ENCODE data around the gene DDR1. TPM values are rescaled to one million over a fixed set of nuclear protein-coding genes. Genes with fewer than 3 reads are reported as not detected.

Gene DDR1
- total RNA-seq, 1 experiment from 2014 or later = 230 TPM

- TF ChIP-seq, protein P1, sequence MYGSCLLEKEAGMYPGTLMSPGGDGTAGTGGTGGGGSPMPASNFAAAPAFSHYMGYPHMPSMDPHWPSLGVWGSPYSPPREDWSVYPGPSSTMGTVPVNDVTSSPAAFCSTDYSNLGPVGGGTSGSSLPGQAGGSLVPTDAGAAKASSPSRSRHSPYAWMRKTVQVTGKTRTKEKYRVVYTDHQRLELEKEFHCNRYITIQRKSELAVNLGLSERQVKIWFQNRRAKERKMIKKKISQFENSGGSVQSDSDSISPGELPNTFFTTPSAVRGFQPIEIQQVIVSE (CRISPR knock-in tag; IDR thresholded peaks at IDR 0.05; ENCODE audit: borderline replicate concordance) = no peak
- TF ChIP-seq ZNF232 (CRISPR knock-in tag; IDR thresholded peaks at IDR 0.05) (no peak), AR (CRISPR knock-in tag; IDR thresholded peaks at IDR 0.05) (no peak), ZNF425 (CRISPR knock-in tag; conservative IDR thresholded peaks at IDR 0.05) (no peak), FOXJ3 (CRISPR knock-in tag; IDR thresholded peaks at IDR 0.05; ENCODE audit: borderline replicate concordance) (no peak), E2F1 (CRISPR knock-in tag; IDR thresholded peaks at IDR 0.05) (0 out of 2 replicates have a peak, but pooled peaks have one; percentile 64), NFE2L1 (CRISPR knock-in tag; IDR thresholded peaks at IDR 0.05) (no peak; the same call in 1 of the 2 replicates), ETV6 (CRISPR knock-in tag; IDR thresholded peaks at IDR 0.05) (peak; percentile 89; the same call in 1 of the 2 replicates), ZNF317 (CRISPR knock-in tag; IDR thresholded peaks at IDR 0.05; ENCODE audit: borderline replicate concordance, low read depth) (peak; percentile 31; the same call in 1 of the 2 replicates), CTCF (IDR thresholded peaks at IDR 0.05) (no peak), NFYB (CRISPR knock-in tag; conservative IDR thresholded peaks at IDR 0.05; ENCODE audit: low read depth) (no peak), USF2 (CRISPR knock-in tag; IDR thresholded peaks at IDR 0.05) (no peak), STAT6 (CRISPR knock-in tag; conservative IDR thresholded peaks at IDR 0.05; ENCODE audit: low read depth) (no peak), RELA (CRISPR knock-in tag; IDR thresholded peaks at IDR 0.05; ENCODE audit: borderline replicate concordance) (no peak), TP53 (CRISPR knock-in tag; IDR thresholded peaks at IDR 0.05) (no peak), EMX1 (CRISPR knock-in tag; IDR thresholded peaks at IDR 0.05) (no peak)
- TF ChIP-seq, protein P2, sequence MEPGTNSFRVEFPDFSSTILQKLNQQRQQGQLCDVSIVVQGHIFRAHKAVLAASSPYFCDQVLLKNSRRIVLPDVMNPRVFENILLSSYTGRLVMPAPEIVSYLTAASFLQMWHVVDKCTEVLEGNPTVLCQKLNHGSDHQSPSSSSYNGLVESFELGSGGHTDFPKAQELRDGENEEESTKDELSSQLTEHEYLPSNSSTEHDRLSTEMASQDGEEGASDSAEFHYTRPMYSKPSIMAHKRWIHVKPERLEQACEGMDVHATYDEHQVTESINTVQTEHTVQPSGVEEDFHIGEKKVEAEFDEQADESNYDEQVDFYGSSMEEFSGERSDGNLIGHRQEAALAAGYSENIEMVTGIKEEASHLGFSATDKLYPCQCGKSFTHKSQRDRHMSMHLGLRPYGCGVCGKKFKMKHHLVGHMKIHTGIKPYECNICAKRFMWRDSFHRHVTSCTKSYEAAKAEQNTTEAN (CRISPR knock-in tag; IDR thresholded peaks at IDR 0.05) = peak; percentile 41; the same call in 1 of the 2 replicates
- TF ChIP-seq, protein P3, sequence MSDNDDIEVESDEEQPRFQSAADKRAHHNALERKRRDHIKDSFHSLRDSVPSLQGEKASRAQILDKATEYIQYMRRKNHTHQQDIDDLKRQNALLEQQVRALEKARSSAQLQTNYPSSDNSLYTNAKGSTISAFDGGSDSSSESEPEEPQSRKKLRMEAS (CRISPR knock-in tag; IDR thresholded peaks at IDR 0.05) = peak; percentile 75; the same call in 1 of the 2 replicates
- TF ChIP-seq, protein P4, sequence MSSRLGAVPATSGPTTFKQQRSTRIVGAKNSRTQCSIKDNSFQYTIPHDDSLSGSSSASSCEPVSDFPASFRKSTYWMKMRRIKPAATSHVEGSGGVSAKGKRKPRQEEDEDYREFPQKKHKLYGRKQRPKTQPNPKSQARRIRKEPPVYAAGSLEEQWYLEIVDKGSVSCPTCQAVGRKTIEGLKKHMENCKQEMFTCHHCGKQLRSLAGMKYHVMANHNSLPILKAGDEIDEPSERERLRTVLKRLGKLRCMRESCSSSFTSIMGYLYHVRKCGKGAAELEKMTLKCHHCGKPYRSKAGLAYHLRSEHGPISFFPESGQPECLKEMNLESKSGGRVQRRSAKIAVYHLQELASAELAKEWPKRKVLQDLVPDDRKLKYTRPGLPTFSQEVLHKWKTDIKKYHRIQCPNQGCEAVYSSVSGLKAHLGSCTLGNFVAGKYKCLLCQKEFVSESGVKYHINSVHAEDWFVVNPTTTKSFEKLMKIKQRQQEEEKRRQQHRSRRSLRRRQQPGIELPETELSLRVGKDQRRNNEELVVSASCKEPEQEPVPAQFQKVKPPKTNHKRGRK (CRISPR knock-in tag; IDR thresholded peaks at IDR 0.05; ENCODE audit: borderline replicate concordance) = no peak
- TF ChIP-seq, protein P5, sequence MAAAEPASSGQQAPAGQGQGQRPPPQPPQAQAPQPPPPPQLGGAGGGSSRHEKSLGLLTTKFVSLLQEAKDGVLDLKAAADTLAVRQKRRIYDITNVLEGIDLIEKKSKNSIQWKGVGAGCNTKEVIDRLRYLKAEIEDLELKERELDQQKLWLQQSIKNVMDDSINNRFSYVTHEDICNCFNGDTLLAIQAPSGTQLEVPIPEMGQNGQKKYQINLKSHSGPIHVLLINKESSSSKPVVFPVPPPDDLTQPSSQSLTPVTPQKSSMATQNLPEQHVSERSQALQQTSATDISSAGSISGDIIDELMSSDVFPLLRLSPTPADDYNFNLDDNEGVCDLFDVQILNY (CRISPR knock-in tag; IDR thresholded peaks at IDR 0.05) = peak; percentile 86; the same call in 1 of the 2 replicates
Measured at GRCh38 chr6:30914076-30914853, 29.9 kb downstream of the DDR1 start, which contains the start of gene VARS2 (continued).
